ENCODE measurements around the gene SNX30. TPM values are rescaled to one million over a fixed set of nuclear protein-coding genes. Genes with fewer than 3 reads are reported as not detected.

Gene SNX30
- total and polyA plus RNA-seq, 12 donors = 0.88 to 7.2 (median 3.8) TPM

GRCh38 chr9:112833081-112833480 is 82.5 kb downstream of the SNX30 start:
- Histone ChIP-seq H3K4me1 (peaks cover 0 to 22% (median 9%) of the 10 kb centered on the region in 9 donors), H3K27me3 (no peaks in the 10 kb centered on the region), H3K4me3 (no peak overlapping the region), H3K9me3 (no peaks in the 10 kb centered on the region), H3K36me3 (peaks cover 0 to 27% (median 0%) of the 10 kb centered on the region in 9 donors), H3K27ac (no peak overlapping the region)
- TF ChIP-seq, protein P1, sequence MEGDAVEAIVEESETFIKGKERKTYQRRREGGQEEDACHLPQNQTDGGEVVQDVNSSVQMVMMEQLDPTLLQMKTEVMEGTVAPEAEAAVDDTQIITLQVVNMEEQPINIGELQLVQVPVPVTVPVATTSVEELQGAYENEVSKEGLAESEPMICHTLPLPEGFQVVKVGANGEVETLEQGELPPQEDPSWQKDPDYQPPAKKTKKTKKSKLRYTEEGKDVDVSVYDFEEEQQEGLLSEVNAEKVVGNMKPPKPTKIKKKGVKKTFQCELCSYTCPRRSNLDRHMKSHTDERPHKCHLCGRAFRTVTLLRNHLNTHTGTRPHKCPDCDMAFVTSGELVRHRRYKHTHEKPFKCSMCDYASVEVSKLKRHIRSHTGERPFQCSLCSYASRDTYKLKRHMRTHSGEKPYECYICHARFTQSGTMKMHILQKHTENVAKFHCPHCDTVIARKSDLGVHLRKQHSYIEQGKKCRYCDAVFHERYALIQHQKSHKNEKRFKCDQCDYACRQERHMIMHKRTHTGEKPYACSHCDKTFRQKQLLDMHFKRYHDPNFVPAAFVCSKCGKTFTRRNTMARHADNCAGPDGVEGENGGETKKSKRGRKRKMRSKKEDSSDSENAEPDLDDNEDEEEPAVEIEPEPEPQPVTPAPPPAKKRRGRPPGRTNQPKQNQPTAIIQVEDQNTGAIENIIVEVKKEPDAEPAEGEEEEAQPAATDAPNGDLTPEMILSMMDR (IDR thresholded peaks at IDR 0.05) = no peak
- DNase-seq (no peak), ATAC-seq (no peak)
- intact Hi-C loops (cut with DNase I) = no loop called here
- WGBS, 2 donors = 92 to 98% methylated on average over 4 of the region's 4 CpGs

GRCh38 chr9:112836394-112836793 is 85.8 kb downstream of the SNX30 start:
- WGBS, 2 donors = 64% methylated on average over 3 of the region's 3 CpGs
- ATAC-seq (no peak), DNase-seq (no peak)
- intact Hi-C loops (cut with DNase I) = no loop called here
- Histone ChIP-seq H3K4me1 (peaks cover 0 to 25% (median 4%) of the 10 kb centered on the region in 9 donors), H3K9me3 (no peaks in the 10 kb centered on the region), H3K27ac (no peak overlapping the region), H3K27me3 (no peaks in the 10 kb centered on the region), H3K4me3 (no peak overlapping the region), H3K36me3 (peaks cover 0 to 42% (median 8%) of the 10 kb centered on the region in 9 donors)
- TF ChIP-seq, protein P1 (IDR thresholded peaks at IDR 0.05) = no peak

DNA sequence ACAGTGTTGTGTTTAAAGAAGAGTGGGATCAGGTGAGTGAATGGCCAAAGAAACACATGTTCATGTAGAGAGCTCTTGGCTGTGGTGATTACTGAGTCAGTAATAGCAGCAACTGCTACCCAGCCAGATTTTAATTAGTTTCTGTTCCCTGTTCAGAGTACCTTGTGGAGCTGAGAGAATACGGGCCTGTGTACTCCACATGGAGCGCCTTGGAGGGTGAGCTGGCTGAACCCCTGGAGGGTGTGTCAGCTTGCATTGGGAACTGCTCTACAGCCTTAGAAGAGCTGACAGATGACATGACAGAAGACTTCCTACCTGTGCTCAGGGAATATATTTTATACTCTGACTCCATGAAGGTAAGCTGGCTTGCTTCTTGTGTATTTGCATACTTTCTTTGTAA is 87.8 kb downstream of the SNX30 start:
- Histone ChIP-seq H3K36me3 (peaks cover 0 to 41% (median 8%) of the 10 kb centered on the region in 9 donors), H3K4me3 (no peak overlapping the region), H3K27me3 (no peaks in the 10 kb centered on the region), H3K27ac (no peak overlapping the region), H3K9me3 (no peaks in the 10 kb centered on the region), H3K4me1 (peaks cover 0 to 23% (median 0%) of the 10 kb centered on the region in 9 donors)
- ATAC-seq (no peak), DNase-seq (no peak)
- TF ChIP-seq, protein P1 (IDR thresholded peaks at IDR 0.05) = no peak
- intact Hi-C loops (cut with DNase I) = no loop called here
- WGBS, 2 donors = 87 to 89% methylated on average over 2 of the region's 2 CpGs

GRCh38 chr9:112839331-112839730 is 88.8 kb downstream of the SNX30 start:
- intact Hi-C loops (cut with DNase I) = no loop called here
- TF ChIP-seq, protein P1 (IDR thresholded peaks at IDR 0.05) = no peak
- WGBS, 2 donors = 87 to 92% methylated on average over 8 of the region's 8 CpGs
- ATAC-seq = peak in 2 of 8 donors; percentile 30 to 35
- Histone ChIP-seq H3K27ac (no peak overlapping the region), H3K27me3 (no peaks in the 10 kb centered on the region), H3K4me1 (peaks cover 0 to 23% (median 0%) of the 10 kb centered on the region in 9 donors), H3K36me3 (peaks cover 0 to 41% (median 8%) of the 10 kb centered on the region in 9 donors), H3K4me3 (no peak overlapping the region), H3K9me3 (no peaks in the 10 kb centered on the region)
- DNase-seq = no peak

Measured in heart right ventricle (tissue), 16 donors.